AG04450 (cell line): ENCODE data around the gene ZKSCAN1. TPM values are rescaled to one million over a fixed set of nuclear protein-coding genes. Genes with fewer than 3 reads are reported as not detected.
"Not testable (repeated sequence)": the region's sequence is repeated elsewhere in the genome, so short reads cannot be mapped to it uniquely, and the experiment has no call there.

Experiments used
- CTCF ChIA-PET: fragments of 300-600, 350-600 bp; formaldehyde crosslinking; extraction: SDS; loops from one replicate; lab custom pipeline; 2022; ENCODE audit warnings: antibody characterized with exemption, inconsistent platforms; lab: Charles Lee
- POLR2A ChIA-PET: fragments of 350-600 bp; formaldehyde crosslinking; extraction: SDS; loops from one replicate; lab custom pipeline; 2021; ENCODE audit warnings: antibody characterized with exemption, inconsistent platforms; lab: Yijun Ruan, JAX
- DNase-seq: peaks from one replicate; pipeline ENCODE4 v3.0.0-alpha.2; 2011; ENCODE audit warnings: low read depth, low spot score
- H3K27ac ChIP-seq: one replicate; pipeline ENCODE4 v1.5.1; 2012; ENCODE audit warnings: low read depth, low read length, control low read depth
- H3K27me3 ChIP-seq: one replicate; pipeline ENCODE4 v1.6.0; 2012; ENCODE audit warnings: low read length; ENCODE audit not compliant: control insufficient read depth, insufficient read depth
- H3K4me3 ChIP-seq: 2 replicates; pipeline ENCODE4 v1.5.1; 2011; ENCODE audit warnings: mild to moderate bottlenecking, low read depth, low read length, control low read depth
- H3K9me3 ChIP-seq: 2 replicates; pipeline ENCODE4 v1.5.1; 2012; ENCODE audit warnings: low read length; ENCODE audit not compliant: control insufficient read depth, insufficient read depth
- polyA plus RNA-seq: library from polyadenylated mRNA; depleted of rRNA; stranded (reverse); fragments of >200 nt; gene quantifications from 2 replicates; pipeline ENCODE4 v1.2.3, GENCODE V29; 2011
- TF ChIP-seq, protein P1 (sequence below): IDR thresholded peaks from 2 replicates; pipeline ENCODE4 v1.5.1; 2011; ENCODE audit warnings: low read depth, low read length, control low read depth, inconsistent platforms

Gene ZKSCAN1
- polyA plus RNA-seq, 1 experiment, result 42.7 TPM

DNA sequence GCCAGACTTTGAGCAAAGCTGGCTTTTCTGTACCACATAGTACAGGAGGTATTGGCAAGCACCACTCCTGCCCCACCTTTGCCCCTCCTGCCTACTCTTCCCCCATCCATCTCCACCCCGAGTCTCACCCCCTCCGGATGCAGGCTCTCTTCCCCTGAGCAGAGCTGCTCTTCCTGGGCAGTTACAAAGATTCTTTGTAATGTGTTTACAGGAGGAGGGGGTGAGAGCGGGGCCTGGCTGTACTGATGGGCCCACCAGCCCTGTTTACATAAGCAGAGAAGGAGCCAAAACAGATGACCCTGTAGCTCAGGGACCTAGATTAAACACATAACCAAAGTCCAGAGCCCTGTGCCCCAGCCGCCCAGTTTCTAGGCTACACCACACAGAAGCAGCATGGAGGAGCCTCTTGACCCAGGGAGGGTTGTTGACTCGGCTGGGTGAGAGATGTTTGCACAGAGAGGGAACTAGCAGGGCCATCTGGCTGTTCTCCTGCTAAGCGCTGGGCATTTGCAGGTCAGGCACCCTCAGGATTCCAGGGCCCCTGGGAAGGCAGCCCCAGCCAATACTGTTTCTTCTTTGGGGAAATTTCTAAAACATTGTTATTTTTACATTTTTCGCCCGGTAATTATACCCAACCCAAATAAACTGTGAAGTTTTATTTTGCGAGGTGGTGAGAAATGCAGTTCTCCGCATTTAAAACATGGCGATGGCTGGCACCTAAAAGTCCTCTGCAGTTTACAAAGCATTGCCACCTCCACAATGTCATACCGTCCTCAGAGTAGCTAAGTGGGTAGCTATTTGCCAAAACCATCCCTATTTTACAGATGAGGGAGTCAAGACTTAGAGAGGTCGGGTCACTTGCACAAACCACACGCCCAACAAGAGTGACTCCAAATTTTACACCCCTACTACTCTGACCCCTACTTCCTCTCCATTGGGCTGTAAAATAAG lies 11.4 kb upstream of the ZKSCAN1 start:
- Histone ChIP-seq H3K27ac (no peak overlapping the region), H3K4me3 (no peak overlapping the region), H3K9me3 (no peaks in the 10 kb centered on the region; the same call in 1 of the 2 replicates), H3K27me3 (peaks cover 2% of the 10 kb centered on the region)
- ChIA-PET POLR2A (no interaction called here), CTCF (interaction anchor here (1.8 kb wide), 1 partner anchor 14 kb away, joined by 8 read pairs; no protein-coding TSS in a partner anchor)
- TF ChIP-seq, protein P1, sequence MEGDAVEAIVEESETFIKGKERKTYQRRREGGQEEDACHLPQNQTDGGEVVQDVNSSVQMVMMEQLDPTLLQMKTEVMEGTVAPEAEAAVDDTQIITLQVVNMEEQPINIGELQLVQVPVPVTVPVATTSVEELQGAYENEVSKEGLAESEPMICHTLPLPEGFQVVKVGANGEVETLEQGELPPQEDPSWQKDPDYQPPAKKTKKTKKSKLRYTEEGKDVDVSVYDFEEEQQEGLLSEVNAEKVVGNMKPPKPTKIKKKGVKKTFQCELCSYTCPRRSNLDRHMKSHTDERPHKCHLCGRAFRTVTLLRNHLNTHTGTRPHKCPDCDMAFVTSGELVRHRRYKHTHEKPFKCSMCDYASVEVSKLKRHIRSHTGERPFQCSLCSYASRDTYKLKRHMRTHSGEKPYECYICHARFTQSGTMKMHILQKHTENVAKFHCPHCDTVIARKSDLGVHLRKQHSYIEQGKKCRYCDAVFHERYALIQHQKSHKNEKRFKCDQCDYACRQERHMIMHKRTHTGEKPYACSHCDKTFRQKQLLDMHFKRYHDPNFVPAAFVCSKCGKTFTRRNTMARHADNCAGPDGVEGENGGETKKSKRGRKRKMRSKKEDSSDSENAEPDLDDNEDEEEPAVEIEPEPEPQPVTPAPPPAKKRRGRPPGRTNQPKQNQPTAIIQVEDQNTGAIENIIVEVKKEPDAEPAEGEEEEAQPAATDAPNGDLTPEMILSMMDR, result no peak
- no peak for DNase-seq

DNA sequence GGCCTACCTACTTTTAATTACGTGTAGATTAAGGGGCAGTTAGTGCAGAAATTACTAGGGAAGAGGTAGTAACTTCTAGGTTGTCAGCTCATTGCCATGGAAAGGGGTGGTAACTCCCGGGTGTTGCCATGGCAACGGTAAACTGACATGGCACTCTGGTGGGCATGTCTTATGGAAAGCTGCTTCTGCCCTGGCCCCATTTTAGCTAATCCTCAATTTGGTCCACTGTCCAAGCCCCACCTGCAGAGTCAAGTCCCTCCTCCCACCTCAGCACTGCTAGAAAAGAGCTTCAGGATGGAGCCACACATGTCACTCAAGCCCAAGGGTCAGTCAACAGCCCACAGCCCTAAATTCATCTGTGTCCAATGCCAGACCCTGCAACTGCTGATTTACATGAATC lies 7.5 kb upstream of the ZKSCAN1 start:
- Histone ChIP-seq H3K4me3 (no peak overlapping the region), H3K27me3 (peaks cover 9% of the 10 kb centered on the region), H3K9me3 (no peaks in the 10 kb centered on the region; the same call in 1 of the 2 replicates), H3K27ac (no peak overlapping the region)
- DNase-seq, result no peak
- ChIA-PET POLR2A (no interaction called here), CTCF (interaction anchor here (0.7 to 1.2 kb wide), 2 partner anchors 15 to 59 kb away, joined by 3 to 7 read pairs; no protein-coding TSS in a partner anchor)
- TF ChIP-seq, protein P1, result no peak

DNA sequence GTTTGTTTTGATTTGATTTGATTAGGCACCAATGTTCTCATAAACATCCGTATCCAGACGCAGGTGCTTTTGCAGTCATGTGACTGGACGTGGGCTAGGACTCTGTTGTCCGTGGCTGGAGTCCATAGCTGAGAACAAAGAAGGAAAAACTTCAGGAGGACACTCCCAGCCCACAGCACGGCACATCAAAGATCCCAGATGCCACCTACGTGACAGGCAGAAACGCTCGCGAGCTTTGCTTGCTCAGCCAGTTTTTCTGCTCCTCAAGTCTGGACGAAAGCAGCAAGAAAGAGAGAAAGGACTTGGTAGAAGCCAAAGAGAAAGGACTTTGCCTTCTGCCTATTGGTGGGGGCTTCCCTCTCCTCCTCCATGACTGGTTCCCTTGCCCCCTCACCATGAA lies 6.9 kb upstream of the ZKSCAN1 start:
- CTCF ChIA-PET, result interaction anchor here (0.7 to 1.2 kb wide), 2 partner anchors 15 to 60 kb away, joined by 3 to 7 read pairs; no protein-coding TSS in a partner anchor
- H3K27ac ChIP-seq, result no peak overlapping the region
- DNase-seq, result no peak
- POLR2A ChIA-PET, result no interaction called here
- H3K27me3 ChIP-seq, result peaks cover 9% of the 10 kb centered on the region
- H3K4me3 ChIP-seq, result no peak overlapping the region
- no peaks in the 10 kb centered on the region; the same call in 1 of the 2 replicates for H3K9me3 ChIP-seq
- TF ChIP-seq, protein P1, result no peak

DNA sequence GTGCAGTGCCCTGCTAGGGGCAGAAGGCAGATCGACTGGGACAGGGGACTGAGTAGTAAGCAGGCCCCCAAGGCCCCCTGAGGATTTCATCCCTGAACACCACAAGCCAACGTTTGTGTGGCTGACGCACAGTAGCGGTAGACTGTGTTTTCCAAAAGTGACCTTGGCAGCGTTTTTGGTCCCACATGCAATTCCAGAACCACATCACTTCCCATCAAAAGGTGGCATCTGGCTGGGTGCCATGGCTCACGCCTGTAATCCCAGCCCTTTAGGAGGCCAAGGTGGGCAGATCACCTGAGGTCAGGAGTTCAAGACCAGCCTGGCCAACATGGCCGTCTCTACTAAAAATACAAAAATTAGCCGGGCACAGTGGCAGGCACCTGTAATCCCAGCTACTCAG lies 5.4 kb upstream of the ZKSCAN1 start:
- CTCF ChIA-PET, result interaction anchor here (0.7 to 1.3 kb wide), 2 partner anchors 10 to 19 kb away, joined by 3 to 5 read pairs; no protein-coding TSS in a partner anchor
- DNase-seq, result not testable (repeated sequence)

DNA sequence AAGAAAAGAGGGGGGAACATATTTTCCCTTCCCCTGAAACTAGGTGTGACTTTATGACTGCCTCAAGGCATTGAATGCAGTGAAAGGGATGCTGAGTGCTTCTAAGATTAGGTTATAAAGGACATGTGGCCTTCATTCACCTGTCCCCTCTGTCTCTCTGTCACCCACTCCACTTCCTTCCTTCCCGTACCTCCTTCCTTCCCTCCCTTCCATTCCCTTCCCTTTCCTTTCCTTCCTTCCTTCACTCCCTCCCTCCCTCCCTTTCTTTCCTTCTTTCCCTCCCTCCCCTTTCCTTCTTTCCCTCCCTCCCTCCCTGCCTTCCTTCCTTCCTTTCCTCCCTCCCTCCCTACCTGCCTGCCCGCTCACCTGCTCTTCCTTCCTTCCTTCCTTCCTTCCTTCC lies 4.5 kb upstream of the ZKSCAN1 start:
- DNase-seq, result no peak
- POLR2A ChIA-PET, result no interaction called here
- CTCF ChIA-PET, result interaction anchor here (1.3 kb wide), 1 partner anchor 20 kb away, joined by 3 read pairs; no protein-coding TSS in a partner anchor
- TF ChIP-seq, protein P1, result no peak
- H3K4me3 ChIP-seq, result no peak overlapping the region
- peaks cover 7% of the 10 kb centered on the region for H3K27me3 ChIP-seq
- H3K9me3 ChIP-seq, result no peaks in the 10 kb centered on the region; the same call in 1 of the 2 replicates
- H3K27ac ChIP-seq, result no peak overlapping the region

More for the DNA sequence above, 5.4 kb upstream of the ZKSCAN1 start:
- H3K9me3 ChIP-seq, H3K27me3 ChIP-seq, H3K4me3 ChIP-seq, H3K27ac ChIP-seq, POLR2A ChIA-PET: not testable (repeated sequence)
